ENCODE measurements around the gene AGPAT4.

The AGPAT4 gene

GRCh38 chr6:161284653-161285052 is 10.8 kb upstream of the AGPAT4 start:
- no peak for DNase-seq (ENCODE audit: low spot score)

DNA sequence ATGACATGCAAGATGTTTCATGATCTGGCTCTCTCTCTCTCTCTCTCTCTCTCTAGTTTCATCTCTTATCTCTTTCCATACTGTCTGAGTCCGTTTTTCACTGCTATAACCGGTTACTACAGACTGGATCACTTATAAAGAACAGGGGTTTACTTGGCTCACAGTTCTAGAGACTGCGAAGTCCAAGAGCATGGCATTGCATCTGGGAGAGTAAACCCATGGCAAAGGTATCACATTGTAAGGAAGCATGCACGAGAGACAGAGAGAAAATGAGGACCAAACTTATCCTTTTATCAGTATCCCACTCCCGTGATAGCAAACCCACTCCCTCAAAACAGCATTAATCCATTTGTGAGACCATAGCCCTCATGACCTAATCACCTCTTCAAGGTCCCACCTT is 7.2 kb upstream of the AGPAT4 start:
- no peak for DNase-seq (ENCODE audit: low spot score)

DNA sequence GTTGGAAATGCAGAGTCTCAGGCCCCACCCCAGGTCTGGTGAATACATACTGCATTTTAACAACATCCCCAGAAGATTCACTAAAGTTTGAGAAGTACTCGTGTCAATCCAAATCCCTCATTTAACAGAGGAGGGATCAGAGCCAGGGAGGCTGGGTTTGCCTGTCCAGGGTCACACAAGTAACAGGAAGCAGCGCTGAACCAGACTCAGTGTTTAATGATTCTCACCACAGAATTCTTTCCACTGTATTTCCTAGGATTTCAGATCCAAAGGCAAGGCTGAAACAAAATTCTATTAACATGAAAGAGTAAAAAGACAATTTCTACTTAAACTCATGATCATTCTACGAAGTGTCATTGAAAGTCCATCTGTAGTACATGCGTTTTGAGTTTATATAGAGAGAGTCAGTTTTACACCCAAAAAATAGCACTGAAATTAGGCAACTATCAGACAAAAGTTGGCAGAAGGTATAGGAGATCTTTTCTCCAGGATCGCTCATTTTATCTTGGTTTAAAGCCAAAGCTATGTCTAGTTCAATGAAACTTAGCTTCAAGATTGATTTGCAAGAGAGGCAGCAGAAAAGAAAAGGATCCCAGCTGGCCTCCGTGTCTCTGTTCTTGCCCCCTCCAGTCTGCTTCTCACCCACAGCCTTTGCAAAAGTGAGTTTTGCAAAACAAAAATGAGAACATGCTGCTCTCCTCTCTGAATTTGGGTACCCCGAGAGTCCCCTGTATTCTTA is 6.0 kb upstream of the AGPAT4 start:
- no peak for DNase-seq (ENCODE audit: low spot score)

DNA sequence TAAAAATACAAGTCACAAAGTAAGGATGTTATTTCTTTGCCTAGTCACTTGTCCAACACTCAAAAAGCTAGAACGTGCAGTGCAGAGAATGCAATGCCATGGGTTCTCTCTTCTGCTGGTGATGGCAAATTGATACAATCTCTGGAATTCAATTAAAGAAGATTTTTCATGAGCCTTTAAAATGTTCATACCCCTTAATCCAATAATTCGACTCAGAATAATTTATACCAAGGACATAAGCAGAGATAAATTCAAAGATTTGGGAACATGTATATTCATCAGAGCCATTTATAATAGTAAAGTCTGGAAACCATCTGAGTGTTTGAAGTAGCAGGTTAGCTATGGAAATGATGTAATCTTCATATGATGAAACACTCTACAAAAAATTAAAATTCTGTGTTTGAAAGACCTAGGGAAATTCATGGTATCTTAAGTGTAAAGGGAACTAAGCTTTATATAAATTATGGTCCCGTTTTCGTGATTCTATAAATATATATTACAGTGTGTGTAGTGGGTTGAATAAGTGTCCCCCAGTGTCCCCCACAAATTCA is 2.8 kb upstream of the AGPAT4 start:
- no peak for DNase-seq (ENCODE audit: low spot score)

DNA sequence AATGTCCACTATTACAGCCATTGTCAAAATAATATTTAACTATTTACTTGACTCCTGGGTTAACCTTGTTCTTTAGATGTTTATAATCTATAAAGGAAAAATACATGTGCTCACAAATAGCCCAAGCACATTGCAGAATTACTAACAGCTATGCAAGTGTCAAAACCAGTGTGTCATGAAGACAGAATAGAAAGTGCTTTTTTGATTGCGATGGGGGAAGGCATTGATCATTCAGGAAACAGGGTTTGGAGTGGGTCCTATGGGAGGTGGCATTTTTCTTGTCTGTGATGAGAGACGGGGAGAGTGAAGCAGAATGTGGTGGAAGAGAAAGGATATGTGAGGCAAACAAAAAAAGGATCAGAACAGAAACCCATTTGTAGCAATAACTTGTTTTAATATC is 1.0 kb upstream of the AGPAT4 start:
- no peak for DNase-seq (ENCODE audit: low spot score)

- no peak for DNase-seq (ENCODE audit: low spot score)
Observed at GRCh38 chr6:161274488-161274858, 612 bp upstream of the AGPAT4 start.

DNA sequence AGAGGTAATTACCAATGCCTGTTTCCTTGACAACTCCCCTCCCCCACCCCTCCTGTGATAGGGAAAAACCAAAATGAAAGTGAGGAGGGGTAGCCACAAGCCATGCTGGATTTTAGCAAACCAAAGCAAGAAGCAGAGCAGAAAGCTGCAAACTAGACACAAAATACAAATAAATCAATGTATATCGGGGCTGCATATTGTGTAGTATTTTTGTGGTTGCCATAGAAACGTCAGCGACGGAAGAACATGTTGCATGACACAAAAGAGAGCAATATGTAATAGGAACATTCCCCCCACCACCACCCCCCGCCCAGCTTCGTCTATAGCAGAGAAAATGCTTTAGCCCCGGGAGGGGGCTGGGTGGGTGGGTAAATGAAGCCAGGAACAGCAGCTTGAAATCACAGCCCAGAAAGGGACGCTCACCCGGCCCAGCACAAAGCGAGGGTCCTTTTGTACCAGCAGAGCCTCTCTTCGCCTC is 548 bp downstream of the AGPAT4 start:
- DNase-seq (ENCODE audit: low spot score) = no peak

- no peak for DNase-seq (ENCODE audit: low spot score)
Observed at GRCh38 chr6:161272635-161273273, 1.1 kb downstream of the AGPAT4 start.

DNA sequence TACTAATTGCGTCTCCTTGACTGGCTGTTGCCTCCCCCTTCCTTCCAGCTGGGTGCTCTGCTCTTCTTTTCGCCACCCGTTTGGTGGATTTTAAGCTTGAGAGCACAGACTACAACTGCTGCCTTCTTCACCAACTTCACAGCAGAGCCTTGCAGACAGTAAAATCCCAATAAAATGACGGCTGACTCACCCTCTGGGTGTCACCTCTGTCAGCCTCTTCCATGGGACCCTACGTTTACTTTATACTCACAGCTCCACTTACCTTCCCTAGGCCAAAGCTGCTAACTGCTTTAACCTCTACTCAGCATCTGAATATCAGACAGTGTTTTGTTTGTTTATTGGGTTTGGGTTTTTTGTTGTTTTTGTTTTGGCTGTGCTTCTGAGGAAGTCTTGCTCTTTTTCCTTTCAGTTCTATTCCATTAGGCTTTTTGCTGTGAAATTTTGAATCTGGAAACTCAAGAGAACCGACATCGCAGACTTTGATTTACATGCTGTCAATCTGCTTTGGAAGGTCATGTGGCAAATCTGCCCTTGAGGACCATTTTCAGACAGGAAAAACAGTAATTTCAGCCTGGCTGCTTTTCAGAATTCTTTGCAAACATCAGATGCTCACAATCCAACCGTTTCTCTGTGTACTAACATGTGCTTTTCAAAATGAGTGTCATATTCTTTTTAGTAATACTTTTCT is 2.4 kb downstream of the AGPAT4 start:
- DNase-seq (ENCODE audit: low spot score) = no peak

DNA sequence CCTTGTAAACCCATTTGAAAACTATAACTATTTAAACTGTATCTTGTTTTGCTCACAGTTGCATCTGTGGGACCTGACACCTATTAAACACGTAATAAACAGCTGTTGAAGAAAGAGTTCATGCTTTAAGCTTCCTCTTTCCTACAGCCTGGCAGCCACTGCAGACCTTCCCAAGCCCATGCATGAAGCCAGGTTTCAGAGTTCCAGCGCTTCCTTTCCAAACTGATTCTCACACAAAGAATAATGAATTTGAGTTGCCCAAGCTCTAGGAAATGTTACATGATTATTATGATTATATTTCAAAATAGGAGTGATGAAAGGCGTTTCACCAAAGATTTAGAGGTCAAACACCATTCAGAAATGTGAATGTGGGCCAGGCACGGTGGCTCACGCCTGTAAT is 3.7 kb downstream of the AGPAT4 start:
- DNase-seq (ENCODE audit: low spot score) = no peak

GRCh38 chr6:161269310-161269709 is 4.6 kb downstream of the AGPAT4 start:
- no peak for DNase-seq (ENCODE audit: low spot score)

DNA sequence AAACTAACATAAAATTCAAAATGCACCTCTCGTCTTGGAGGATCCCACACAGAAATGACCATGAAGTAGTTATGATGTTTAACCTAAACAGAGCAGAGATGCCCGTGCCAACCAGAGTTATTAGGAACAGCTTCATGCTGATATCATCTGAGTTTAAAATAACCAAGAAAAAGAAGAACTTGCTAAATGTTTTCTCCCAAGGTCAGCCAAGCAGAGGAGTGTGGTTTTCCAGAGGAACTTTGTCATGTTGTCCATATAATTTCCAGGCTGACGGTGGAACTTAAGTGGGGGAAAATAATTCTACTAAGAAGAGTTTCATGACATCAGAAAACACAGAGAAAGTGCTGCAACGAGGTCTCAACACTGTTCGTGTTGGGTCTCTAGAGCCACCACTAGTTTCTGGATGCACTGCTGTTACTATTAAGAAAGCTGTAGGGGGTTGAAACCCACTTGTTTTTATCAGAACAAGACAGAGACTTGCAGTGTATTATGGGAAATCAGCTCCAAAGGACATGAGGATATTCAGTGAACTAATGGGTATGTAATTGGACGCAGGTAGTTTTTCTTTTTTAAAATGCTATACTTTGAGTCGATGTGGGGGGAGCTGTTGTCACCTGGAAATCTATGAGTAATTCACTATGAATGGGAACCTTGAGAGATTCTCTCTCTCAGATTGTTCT is 5.2 kb downstream of the AGPAT4 start:
- DNase-seq (ENCODE audit: low spot score) = no peak

DNA sequence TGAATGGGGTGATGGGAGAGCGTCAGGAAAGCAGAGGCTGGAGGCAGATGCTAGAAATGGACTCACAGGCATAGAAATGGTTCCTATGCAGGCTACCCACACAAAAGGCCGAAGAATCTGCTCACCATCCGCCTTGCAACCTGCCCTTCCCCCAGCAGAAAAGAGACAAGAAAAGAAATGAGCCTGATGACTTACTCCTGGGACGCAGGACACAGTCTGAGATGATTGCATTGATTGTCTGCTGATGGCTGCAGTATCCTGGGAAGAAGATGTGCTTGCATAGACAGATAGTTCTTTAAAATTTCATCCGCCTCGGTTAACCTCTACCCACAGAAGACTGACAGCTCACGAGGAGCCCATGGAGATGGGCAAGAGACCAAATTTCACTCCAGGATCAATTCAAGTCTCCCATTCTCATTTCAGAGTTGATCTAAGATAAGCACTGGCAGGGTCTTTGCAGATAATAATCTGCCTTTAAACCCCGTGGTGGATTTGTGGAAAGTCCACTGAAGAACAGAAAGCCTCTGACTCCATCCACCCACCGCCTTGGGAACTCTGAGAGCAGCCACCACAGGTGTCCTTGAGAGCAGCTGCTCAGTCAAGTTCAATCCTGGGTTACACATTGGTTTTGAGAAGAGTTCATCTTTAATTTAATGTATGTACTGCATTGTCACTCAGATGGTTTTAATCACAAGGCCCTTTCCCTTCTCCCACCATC is 7.2 kb downstream of the AGPAT4 start:
- no peak for DNase-seq (ENCODE audit: low spot score)

DNA sequence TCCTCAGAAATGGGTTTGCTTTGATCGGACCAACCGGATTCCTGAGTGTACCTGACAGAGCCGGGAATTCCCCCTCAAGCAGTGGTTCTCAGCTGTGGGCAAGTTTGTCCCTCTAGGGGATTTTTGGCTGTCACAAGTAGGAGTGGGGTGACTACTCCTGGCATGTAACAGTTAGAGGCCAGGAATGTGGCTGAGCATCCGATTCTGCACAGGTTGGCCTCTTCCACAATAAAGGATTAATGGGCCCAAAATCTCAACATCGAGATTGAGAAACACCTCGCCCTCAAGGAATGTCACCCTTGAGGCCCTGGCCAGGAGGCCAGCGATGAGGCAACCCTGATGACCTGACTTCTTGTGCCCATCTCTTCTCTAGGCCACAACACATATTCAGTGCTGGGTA is 7.9 kb downstream of the AGPAT4 start:
- no peak for DNase-seq (ENCODE audit: low spot score)

- DNase-seq (ENCODE audit: low spot score) = peak; percentile 67
Observed at GRCh38 chr6:161265554-161265953, 8.3 kb downstream of the AGPAT4 start.

DNA sequence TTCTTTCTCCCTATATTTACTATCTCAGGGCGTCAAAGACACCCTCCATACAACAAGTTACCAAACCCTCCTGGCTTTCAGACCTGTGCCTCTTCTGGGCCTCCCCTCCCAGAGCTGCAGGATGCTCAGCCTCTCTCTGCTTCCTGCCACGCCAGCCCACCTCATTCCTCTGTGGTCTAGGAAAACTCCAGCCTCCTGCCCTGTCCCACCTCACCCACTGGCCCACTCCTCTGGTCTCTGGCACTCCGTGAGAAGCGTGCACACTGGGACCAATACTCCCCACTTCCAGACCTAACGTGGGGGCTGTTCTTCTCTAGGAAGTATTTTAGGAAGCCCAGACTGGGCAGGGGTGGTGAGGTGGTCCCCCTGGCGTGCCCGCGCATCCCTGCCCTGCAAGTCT is 9.7 kb downstream of the AGPAT4 start:
- DNase-seq (ENCODE audit: low spot score) = no peak

DNA sequence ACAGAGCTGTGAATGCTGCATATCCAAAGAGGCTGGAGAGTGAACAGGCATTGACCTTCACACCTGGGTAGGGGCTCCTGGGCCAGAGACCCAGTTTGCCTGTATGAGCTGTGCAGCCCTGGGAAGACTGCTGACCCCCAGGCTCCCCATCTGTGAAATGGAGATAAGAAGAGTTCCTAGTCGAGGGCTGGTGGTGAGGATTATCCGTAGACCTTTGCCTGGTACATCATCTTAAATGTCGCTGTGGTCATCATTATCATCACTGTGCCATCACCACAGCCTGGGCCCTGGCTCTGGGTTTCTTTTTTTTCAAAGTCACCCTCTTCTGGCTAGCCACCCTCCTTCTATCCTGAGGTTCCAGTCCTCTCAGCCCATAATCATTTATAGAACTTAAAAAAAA is 12.0 kb downstream of the AGPAT4 start:
- peak; percentile 52 for DNase-seq (ENCODE audit: low spot score)

DNA sequence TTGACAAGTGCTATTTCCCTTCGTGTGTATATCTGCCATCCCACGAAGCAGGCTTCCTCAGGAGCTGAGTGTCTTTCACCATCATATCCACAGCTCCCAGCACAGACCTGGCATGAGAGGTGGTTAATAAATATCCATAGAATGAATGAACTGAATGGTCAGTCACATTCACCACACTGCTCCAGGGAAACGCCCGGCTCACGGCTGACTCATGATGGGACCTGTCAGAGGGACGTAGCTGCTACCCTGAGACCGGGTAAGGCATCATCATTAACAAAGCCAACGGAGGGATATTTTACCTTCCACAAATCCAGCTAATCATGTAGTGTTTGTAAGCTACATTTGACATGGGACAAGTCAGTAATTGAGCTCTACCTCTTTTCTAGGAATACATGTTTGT is 12.5 kb downstream of the AGPAT4 start:
- no peak for DNase-seq (ENCODE audit: low spot score)

- no peak for DNase-seq (ENCODE audit: low spot score)
Observed at GRCh38 chr6:161259302-161259701, 14.6 kb downstream of the AGPAT4 start.

DNA sequence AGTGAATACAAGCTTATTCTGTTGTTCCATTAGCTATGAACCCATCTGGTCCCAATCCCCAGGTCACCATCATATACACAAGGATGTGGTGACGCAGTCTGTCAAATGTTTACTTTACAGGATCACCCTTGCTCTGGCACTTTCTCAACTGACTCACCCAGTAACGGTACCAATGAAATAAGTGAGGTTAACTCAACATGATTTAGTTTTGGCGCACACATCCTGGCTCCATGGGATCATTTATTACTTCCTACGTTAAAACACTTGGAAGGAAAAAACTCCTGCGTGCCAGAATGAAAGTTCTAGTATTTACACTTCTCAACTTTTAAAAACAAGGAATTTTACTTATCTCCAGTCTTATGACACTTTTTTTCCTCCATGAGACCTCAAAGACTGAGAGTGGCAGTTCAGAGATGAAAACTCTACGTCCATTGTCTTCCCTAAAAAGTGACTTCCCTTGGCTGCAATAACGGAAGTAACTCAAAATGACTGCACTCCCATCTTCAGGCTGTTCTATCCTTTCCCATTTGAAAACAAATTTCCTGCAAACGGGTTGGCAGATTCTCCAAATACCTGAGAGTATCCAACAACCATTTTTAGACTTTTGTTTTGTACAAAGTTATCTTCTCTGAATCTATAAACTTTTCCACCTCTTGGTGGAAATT is 15.9 kb downstream of the AGPAT4 start:
- DNase-seq (ENCODE audit: low spot score) = no peak

DNA sequence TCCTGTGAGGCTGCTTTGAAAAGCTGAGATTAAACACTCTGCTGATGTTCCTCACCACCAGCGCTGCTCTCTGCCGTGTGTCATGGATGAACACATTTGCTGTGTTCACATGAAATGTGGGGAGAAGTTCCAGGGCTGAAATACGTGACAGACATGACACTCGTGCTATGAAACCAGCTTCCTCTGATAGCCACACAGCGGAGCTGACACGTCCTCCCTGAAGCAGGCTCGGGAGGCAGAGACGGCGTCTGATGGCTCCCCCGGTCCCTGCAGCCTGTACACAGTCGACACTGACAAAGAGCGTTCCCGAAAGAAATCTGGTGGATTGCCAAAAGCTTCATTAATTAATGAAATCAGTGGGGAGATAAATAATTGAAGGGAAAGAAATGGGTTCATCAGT is 17.5 kb downstream of the AGPAT4 start:
- DNase-seq (ENCODE audit: low spot score) = no peak
